Ishikawa (cell line): Measurements from ENCODE around the gene NAP1L5.

Experiments
- CEBPB ChIP-seq: IDR thresholded peaks from 2 replicates; pipeline ENCODE4 v1.6.1; 2012
- EGR1 ChIP-seq: IDR thresholded peaks from 2 replicates; pipeline ENCODE4 v1.6.1; 2012
- EP300 ChIP-seq: IDR thresholded peaks from 2 replicates; pipeline ENCODE4 v1.6.1; 2012; ENCODE audit warnings: borderline replicate concordance
- RAD21 ChIP-seq: IDR thresholded peaks from 2 replicates; pipeline ENCODE4 v1.6.1; 2012; ENCODE audit warnings: low read depth
- TCF12 ChIP-seq: IDR thresholded peaks from 2 replicates; pipeline ENCODE4 v1.6.1; 2012; ENCODE audit warnings: low read depth
- YY1 ChIP-seq: IDR thresholded peaks from 2 replicates; pipeline ENCODE4 v1.6.1; 2012; ENCODE audit warnings: low read depth
- ZBTB7A ChIP-seq: IDR thresholded peaks from 2 replicates; pipeline ENCODE4 v1.6.1; 2012; ENCODE audit warnings: low read depth
- TF ChIP-seq, protein P1 (sequence below): IDR thresholded peaks from 2 replicates; pipeline ENCODE4 v1.6.1; 2012
- TF ChIP-seq, protein P2 (sequence below): IDR thresholded peaks from 2 replicates; pipeline ENCODE4 v1.6.1; 2012

GRCh38 chr4:88728146-88728545, 30.5 kb upstream of the NAP1L5 start:
- TF ChIP-seq YY1, result no peak
- TF ChIP-seq, protein P1, sequence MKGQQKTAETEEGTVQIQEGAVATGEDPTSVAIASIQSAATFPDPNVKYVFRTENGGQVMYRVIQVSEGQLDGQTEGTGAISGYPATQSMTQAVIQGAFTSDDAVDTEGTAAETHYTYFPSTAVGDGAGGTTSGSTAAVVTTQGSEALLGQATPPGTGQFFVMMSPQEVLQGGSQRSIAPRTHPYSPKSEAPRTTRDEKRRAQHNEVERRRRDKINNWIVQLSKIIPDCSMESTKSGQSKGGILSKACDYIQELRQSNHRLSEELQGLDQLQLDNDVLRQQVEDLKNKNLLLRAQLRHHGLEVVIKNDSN, result no peak
- no peak for TF ChIP-seq ZBTB7A
- no peak for TF ChIP-seq EGR1
- TF ChIP-seq TCF12, result no peak
- no peak for TF ChIP-seq CEBPB
- TF ChIP-seq RAD21, result no peak
- no peak for TF ChIP-seq EP300
- TF ChIP-seq, protein P2, sequence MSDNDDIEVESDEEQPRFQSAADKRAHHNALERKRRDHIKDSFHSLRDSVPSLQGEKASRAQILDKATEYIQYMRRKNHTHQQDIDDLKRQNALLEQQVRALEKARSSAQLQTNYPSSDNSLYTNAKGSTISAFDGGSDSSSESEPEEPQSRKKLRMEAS, result no peak
